ENCODE measurements around the gene C10orf62.
"Not testable (repeated sequence)": the region's sequence is repeated elsewhere in the genome, so short reads cannot be mapped to it uniquely, and the experiment has no call there.

The C10orf62 gene

GRCh38 chr10:97566336-97566996, 23.1 kb upstream of the C10orf62 start:
- DNase-seq: no peak

- DNase-seq: no peak
Observed at GRCh38 chr10:97567891-97568290, 21.6 kb upstream of the C10orf62 start.

GRCh38 chr10:97570146-97570788, 19.3 kb upstream of the C10orf62 start:
- no peak for DNase-seq

GRCh38 chr10:97570789-97571471, 18.6 kb upstream of the C10orf62 start:
- no peak for DNase-seq

- DNase-seq: no peak
Observed at GRCh38 chr10:97571622-97572021, 17.9 kb upstream of the C10orf62 start.

GRCh38 chr10:97572214-97572989, 17.1 kb upstream of the C10orf62 start, which contains the start of gene ANKRD2:
Gene ANKRD2 (plus strand): TSS chr10:97572779. CDS start chr10:97572789, 10 bp downstream.
- DNase-seq: peak; percentile 18

- DNase-seq: no peak
Observed at GRCh38 chr10:97573021-97573420, 16.5 kb upstream of the C10orf62 start.

- DNase-seq: no peak
Observed at GRCh38 chr10:97573672-97574071, 15.8 kb upstream of the C10orf62 start.

GRCh38 chr10:97574374-97575126, 15.0 kb upstream of the C10orf62 start:
- no peak for DNase-seq

GRCh38 chr10:97575127-97575668, 14.3 kb upstream of the C10orf62 start:
- DNase-seq: no peak

- not testable (repeated sequence) for DNase-seq
Observed at GRCh38 chr10:97576487-97576886, 13.0 kb upstream of the C10orf62 start.

GRCh38 chr10:97577701-97578100, 11.8 kb upstream of the C10orf62 start:
- DNase-seq: no peak

- no peak for DNase-seq
Observed at GRCh38 chr10:97578171-97578844, 11.2 kb upstream of the C10orf62 start.

GRCh38 chr10:97580421-97581367, 8.8 kb upstream of the C10orf62 start:
- DNase-seq: no peak

GRCh38 chr10:97582169-97582568, 7.4 kb upstream of the C10orf62 start:
- no peak for DNase-seq

GRCh38 chr10:97583476-97583875, 6.0 kb upstream of the C10orf62 start:
- DNase-seq: no peak

- DNase-seq: no peak
Observed at GRCh38 chr10:97584060-97584797, 5.3 kb upstream of the C10orf62 start, which contains the start of gene HOGA1. Gene HOGA1 (plus strand): TSS chr10:97584389. CDS start chr10:97584704, 315 bp downstream.

- no peak for DNase-seq
Observed at GRCh38 chr10:97584798-97585438, 4.6 kb upstream of the C10orf62 start.

- no peak for DNase-seq
Observed at GRCh38 chr10:97585439-97585811, 4.1 kb upstream of the C10orf62 start.

All from GF-D8 (cell line).